Astrocyte of the cerebellum (primary cell): ENCODE data around the gene MRPL52.

Experiments used
- DNase-seq: peaks from one replicate; pipeline ENCODE4 v3.0.0-alpha.2; 2011; ENCODE audit warnings: low read depth
- H3K4me3 ChIP-seq: 2 replicates; pipeline ENCODE4 v1.5.1; 2011; ENCODE audit warnings: mild to moderate bottlenecking, low read depth, low read length, moderate library complexity
- CTCF ChIP-seq: IDR thresholded peaks from 2 replicates; pipeline ENCODE4 v1.5.1; 2012; ENCODE audit warnings: low read length, low read depth, moderate library complexity, mild to moderate bottlenecking; ENCODE audit errors: missing control alignments
- in situ Hi-C: cut with HindIII; loops from 2 replicates; pipeline ENCODE4 v1.10.0; 2017; ENCODE audit warnings: low sequenced_read_pairs

Gene MRPL52

GRCh38 chr14:22830443-22831010 lies 840 bp downstream of the MRPL52 start:
- in situ Hi-C loops, result no loop called here
- DNase-seq, result no peak
- H3K4me3 ChIP-seq, result peak overlapping the region; percentile 91
- TF ChIP-seq CTCF, result no peak

GRCh38 chr14:22835505-22835904 lies 5.8 kb downstream of the MRPL52 start:
- H3K4me3 ChIP-seq, result no peak overlapping the region
- TF ChIP-seq CTCF, result no peak
- no peak for DNase-seq
- in situ Hi-C loops, result no loop called here

- peak; percentile 77 for DNase-seq
- peak; percentile 54 for TF ChIP-seq CTCF
- peak within 1 kb of the TSS; percentile 98 for H3K4me3 ChIP-seq
- in situ Hi-C loops, result no loop called here
These were observed 6.8 kb downstream of the MRPL52 start, which contains the start of gene MMP14 for GRCh38 chr14:22836301-22837113. Gene MMP14, plus strand, starts transcription at chr14:22836585. Its CDS starts 233 bp downstream, at chr14:22836818.

DNA sequence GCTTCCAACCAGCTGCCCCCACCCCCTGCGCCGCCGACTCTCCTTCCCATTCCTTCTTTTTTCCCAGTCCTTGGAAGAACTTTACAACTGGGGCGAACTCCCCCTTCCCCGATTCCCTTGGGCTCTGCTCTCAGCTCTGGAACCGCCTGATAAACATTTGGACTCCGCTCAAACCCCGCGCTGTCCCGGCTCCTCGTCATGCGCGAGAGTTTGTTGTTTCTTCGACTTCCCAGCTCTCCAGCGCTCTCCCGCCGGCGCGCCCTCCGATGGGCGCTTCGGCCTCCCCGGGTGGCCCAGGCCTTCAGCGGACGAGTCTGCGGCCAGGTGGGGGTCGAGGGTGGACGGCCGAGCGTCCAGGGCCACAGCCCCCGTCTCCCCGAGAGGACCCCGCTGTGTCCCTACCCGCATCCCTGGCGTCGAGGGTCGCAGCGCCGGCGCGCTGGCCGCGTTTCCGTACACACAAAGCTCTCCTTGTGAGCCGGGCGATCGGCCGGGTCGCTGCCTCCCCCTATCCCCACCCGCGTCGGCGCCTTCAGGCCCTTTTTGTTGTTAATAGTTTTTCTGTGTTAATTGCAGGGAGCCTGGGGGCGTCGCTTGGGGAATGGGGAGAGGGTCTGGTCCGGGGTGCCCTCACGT lies 7.5 kb downstream of the MRPL52 start:
- DNase-seq, result no peak
- H3K4me3 ChIP-seq, result peak overlapping the region; percentile 98
- TF ChIP-seq CTCF, result no peak
- in situ Hi-C loops, result no loop called here

DNA sequence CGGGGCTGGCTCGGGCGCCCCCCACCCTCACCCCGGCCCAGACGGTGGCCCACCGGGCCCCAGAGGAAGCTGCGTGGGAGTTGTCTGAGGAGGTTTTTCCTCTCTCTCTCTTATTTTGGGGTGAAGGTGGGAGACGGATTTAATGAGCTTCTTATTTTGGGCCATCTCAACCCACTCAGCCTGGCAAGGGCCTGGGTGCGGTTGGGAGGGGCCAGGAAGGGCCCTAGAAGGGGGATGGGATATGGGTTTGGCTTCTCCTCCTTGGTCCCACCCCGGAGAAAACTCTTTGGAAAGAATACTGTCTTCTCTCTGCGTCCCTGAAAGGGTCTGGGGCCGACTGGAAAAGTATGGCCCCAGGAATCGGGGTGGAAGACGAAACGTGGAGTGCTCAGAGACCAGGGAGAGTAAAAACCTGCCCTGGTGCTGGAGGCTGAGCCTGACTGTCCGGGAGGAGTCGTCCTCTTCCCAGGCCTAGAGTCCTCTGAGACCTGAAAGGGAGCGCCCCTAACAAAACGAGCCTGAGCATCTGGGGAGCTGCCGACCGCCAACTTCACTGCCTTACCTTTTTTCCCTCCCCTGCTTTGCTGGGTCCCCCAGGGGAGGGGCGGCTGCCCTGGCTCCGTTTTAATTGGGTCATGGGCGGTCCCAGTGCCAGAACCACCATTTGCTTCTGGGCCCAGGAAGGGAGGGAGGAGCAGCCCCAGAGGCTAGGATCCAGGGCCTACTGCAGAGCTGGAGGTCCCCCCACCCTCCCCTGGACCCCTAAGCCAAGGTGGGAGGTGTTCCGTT lies 8.3 kb downstream of the MRPL52 start:
- TF ChIP-seq CTCF, result no peak
- no peak for DNase-seq
- in situ Hi-C loops, result no loop called here
- peak overlapping the region; percentile 98 for H3K4me3 ChIP-seq

DNA sequence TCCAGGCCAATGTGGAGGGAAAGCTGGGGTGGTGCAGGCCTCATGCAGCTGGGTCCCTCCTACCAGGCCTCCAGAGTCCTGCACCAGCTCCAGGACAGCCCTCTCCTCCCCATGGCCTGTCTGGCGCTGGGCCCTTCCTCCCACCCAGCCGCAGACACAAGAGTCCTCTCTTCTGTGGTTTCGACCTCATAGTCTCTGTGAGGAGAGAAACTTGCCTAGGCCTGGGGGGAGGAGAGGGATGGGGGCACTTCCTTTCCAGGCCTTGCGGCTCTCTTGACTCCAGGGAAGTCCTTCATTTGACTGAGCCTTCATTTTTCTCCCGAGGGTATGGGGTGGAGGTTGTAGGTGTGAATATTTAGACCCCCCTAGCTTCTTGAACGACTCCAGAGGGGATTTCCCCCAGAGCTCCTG lies 8.9 kb downstream of the MRPL52 start:
- H3K4me3 ChIP-seq, result peak overlapping the region; percentile 98
- TF ChIP-seq CTCF, result no peak
- in situ Hi-C loops, result no loop called here
- DNase-seq, result no peak
